ENCODE measurements around the gene GPATCH4. TPM values are rescaled to one million over a fixed set of nuclear protein-coding genes. Genes with fewer than 3 reads are reported as not detected.

Gene GPATCH4
- 14.9 and 25.1 TPM in 2 replicates for total RNA-seq

GRCh38 chr1:156601122-156601830 is at the start of gene GPATCH4:
Gene GPATCH4, minus strand, starts transcription at chr1:156601479.

GRCh38 chr1:156641761-156642264 is 40.5 kb upstream of the GPATCH4 start, which contains the start of gene BCAN:
Gene BCAN, plus strand, starts transcription at chr1:156642117. Its CDS starts 3,938 bp downstream, at chr1:156646055.

GRCh38 chr1:156618853-156619581 is 17.7 kb upstream of the GPATCH4 start, which contains the start of gene HAPLN2:
Gene HAPLN2, plus strand, starts transcription at chr1:156619415. Its CDS starts 4,076 bp downstream, at chr1:156623491.

GRCh38 chr1:156591432-156592157 is 9.7 kb downstream of the GPATCH4 start, which contains the start of gene NAXE:
Gene NAXE, plus strand, starts transcription at chr1:156591776. Its CDS starts 29 bp downstream, at chr1:156591805.

GRCh38 chr1:156579472-156579871 is 21.8 kb downstream of the GPATCH4 start, which contains the start of gene TTC24:
Gene TTC24, plus strand, starts transcription at chr1:156579723. Its CDS starts 1,642 bp downstream, at chr1:156581365.

GRCh38 chr1:156571919-156572662 is 29.2 kb downstream of the GPATCH4 start, which contains the start of gene IQGAP3:
Gene IQGAP3, minus strand, starts transcription at chr1:156572565. Its CDS starts 36 bp downstream, at chr1:156572529.

Other genes with a start within 250 kb of the GPATCH4 start
- gene RHBG, start 232.3 kb downstream of the GPATCH4 start, total RNA-seq: not detected in 2 replicates
- 30.1 and 32.3 TPM in 2 replicates for gene MEF2D, start 100.7 kb downstream of the GPATCH4 start, total RNA-seq
- gene IQGAP3, start 28.9 kb downstream of the GPATCH4 start, total RNA-seq: 33.7 and 39.4 TPM in 2 replicates
- not detected in 2 replicates for gene TTC24, start 21.8 kb downstream of the GPATCH4 start, total RNA-seq
- 70.9 and 72.1 TPM in 2 replicates for gene NAXE, start 9.7 kb downstream of the GPATCH4 start, total RNA-seq
- not detected in 2 replicates for gene HAPLN2, start 17.9 kb upstream of the GPATCH4 start, total RNA-seq
- gene BCAN, start 40.6 kb upstream of the GPATCH4 start, total RNA-seq: not detected in 2 replicates
- gene NES, start 75.9 kb upstream of the GPATCH4 start, total RNA-seq: 360 and 381 TPM in 2 replicates
- 0.13 and 0.15 TPM in 2 replicates for gene CRABP2, start 104.1 kb upstream of the GPATCH4 start, total RNA-seq
- gene METTL25B, start 127.0 kb upstream of the GPATCH4 start, total RNA-seq: 8.5 and 9.9 TPM in 2 replicates
- 13.1 and 17.9 TPM in 2 replicates for gene ISG20L2, start 127.3 kb upstream of the GPATCH4 start, total RNA-seq
- 72.9 and 112 TPM in 2 replicates for gene MRPL24, start 139.6 kb upstream of the GPATCH4 start, total RNA-seq
- gene HDGF, start 150.2 kb upstream of the GPATCH4 start, total RNA-seq: 232 and 273 TPM in 2 replicates
- gene PRCC, start 166.1 kb upstream of the GPATCH4 start, total RNA-seq: 35.0 and 45.1 TPM in 2 replicates
- gene SH2D2A, start 215.4 kb upstream of the GPATCH4 start, total RNA-seq: 0.33 and 0.98 TPM in 2 replicates